ENCODE measurements around the gene AFTPH. TPM values are rescaled to one million over a fixed set of nuclear protein-coding genes. Genes with fewer than 3 reads are reported as not detected.

Gene AFTPH
- total and polyA plus RNA-seq, 12 donors: 7.9 to 22.3 (median 11.0) TPM

- 74 to 90% methylated on average over 1 of the region's 1 CpG for WGBS, 2 donors
- Histone ChIP-seq H3K36me3 (no peaks in the 10 kb centered on the region), H3K27me3 (peaks cover 0 to 11% (median 0%) of the 10 kb centered on the region in 7 donors), H3K9me3 (no peaks in the 10 kb centered on the region), H3K27ac (no peak overlapping the region), H3K4me1 (no peaks in the 10 kb centered on the region), H3K4me3 (no peak overlapping the region)
- ATAC-seq: no peak
- intact Hi-C loops (cut with DNase I): no loop called here
- TF ChIP-seq CTCF (IDR thresholded peaks at IDR 0.05): no peak
- DNase-seq: no peak
Measured at GRCh38 chr2:64501946-64502345, 22.2 kb upstream of the AFTPH start.

- ATAC-seq (no peak), DNase-seq (no peak)
- no peak for TF ChIP-seq CTCF (IDR thresholded peaks at IDR 0.05)
- no peaks in the 10 kb centered on the region for H3K9me3 ChIP-seq
- WGBS, 2 donors: 90 to 95% methylated on average over 4 of the region's 4 CpGs
- no peaks in the 10 kb centered on the region for H3K36me3 ChIP-seq
- H3K4me1 ChIP-seq: no peaks in the 10 kb centered on the region
- intact Hi-C loops (cut with DNase I): no loop called here
- H3K27ac ChIP-seq: no peak overlapping the region
- peaks cover 0 to 4% (median 0%) of the 10 kb centered on the region in 7 donors for H3K27me3 ChIP-seq
- no peak overlapping the region for H3K4me3 ChIP-seq
Measured at GRCh38 chr2:64502860-64503259, 21.3 kb upstream of the AFTPH start.

GRCh38 chr2:64504774-64505720 lies 19.1 kb upstream of the AFTPH start:
- peaks cover 0 to 6% (median 0%) of the 10 kb centered on the region in 7 donors for H3K27me3 ChIP-seq
- ATAC-seq (no peak), DNase-seq (no peak)
- H3K4me3 ChIP-seq: no peak overlapping the region
- no peaks in the 10 kb centered on the region for H3K4me1 ChIP-seq
- no peak overlapping the region for H3K27ac ChIP-seq
- 85 to 86% methylated on average over 16 of the region's 16 CpGs for WGBS, 2 donors
- H3K9me3 ChIP-seq: no peaks in the 10 kb centered on the region
- intact Hi-C loops (cut with DNase I): no loop called here
- TF ChIP-seq CTCF (IDR thresholded peaks at IDR 0.05): no peak
- no peaks in the 10 kb centered on the region for H3K36me3 ChIP-seq

GRCh38 chr2:64506686-64507085 lies 17.4 kb upstream of the AFTPH start:
- intact Hi-C loops (cut with DNase I): no loop called here
- 68 to 75% methylated on average over 2 of the region's 2 CpGs for WGBS, 2 donors

More at GRCh38 chr2:64506686-64507085, 17.4 kb upstream of the AFTPH start:
- DNase-seq: no peak
- no peak overlapping the region for H3K27ac ChIP-seq
- no peaks in the 10 kb centered on the region for H3K36me3 ChIP-seq
- H3K27me3 ChIP-seq: peaks cover 0 to 6% (median 0%) of the 10 kb centered on the region in 7 donors
- TF ChIP-seq CTCF (IDR thresholded peaks at IDR 0.05): no peak
- no peak for ATAC-seq
- H3K4me1 ChIP-seq: no peaks in the 10 kb centered on the region
- no peaks in the 10 kb centered on the region for H3K9me3 ChIP-seq
- no peak overlapping the region for H3K4me3 ChIP-seq

Measured in heart right ventricle (tissue), 16 donors.